ENCODE results near the gene IL10. TPM values are rescaled to one million over a fixed set of nuclear protein-coding genes. Genes with fewer than 3 reads are reported as not detected.

The IL10 gene
- total and polyA plus RNA-seq, 8 donors: 0.05 to 0.81 (median 0.24) TPM; not detected in 1

DNA sequence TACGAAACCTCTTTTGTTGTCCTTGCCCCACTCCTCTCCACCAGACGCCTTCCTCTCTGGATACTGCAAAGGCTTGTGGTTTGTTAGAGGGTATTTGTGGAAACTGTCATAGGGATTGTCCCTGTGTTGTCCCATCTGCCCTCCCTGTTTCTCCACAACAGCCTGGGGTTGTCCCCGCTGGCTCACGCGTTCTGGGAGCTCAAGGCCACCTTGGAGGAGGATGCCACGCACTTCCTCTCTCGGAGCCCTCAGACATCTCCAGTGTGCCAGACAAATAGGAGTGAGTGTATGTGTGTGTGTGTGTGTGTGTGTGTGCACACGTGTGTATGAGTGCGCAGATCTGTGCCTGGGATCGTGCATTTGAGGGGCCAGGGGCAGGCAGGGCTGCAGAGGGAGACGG is 39.3 kb downstream of the IL10 start:
- DNase-seq (no peak), FAIRE-seq (no peak), ATAC-seq (no peak)
- no peaks in the 10 kb centered on the region for H3K27me3 ChIP-seq
- H3K4me3 ChIP-seq: no peak overlapping the region
- TF ChIP-seq CTCF (IDR thresholded peaks at IDR 0.05): no peak
- WGBS, 2 donors: 86 to 87% methylated on average over 11 of the region's 11 CpGs
- no peaks in the 10 kb centered on the region for H3K9me3 ChIP-seq
- peaks cover 5 to 37% (median 37%) of the 10 kb centered on the region in 3 donors for H3K36me3 ChIP-seq
- H3K27ac ChIP-seq: no peak overlapping the region
- H3K4me1 ChIP-seq: peaks cover 0 to 5% (median 0%) of the 10 kb centered on the region in 3 donors
- intact Hi-C loops (cut with DNase I): loop anchor here in 2 of 3 donors (10.0 kb wide), 1 partner anchor 252 kb away; no protein-coding TSS in a partner anchor

GRCh38 chr1:206732508-206732907 is 39.8 kb downstream of the IL10 start:
- FAIRE-seq (no peak), DNase-seq (no peak), ATAC-seq (no peak)
- no peak for TF ChIP-seq CTCF (IDR thresholded peaks at IDR 0.05)
- no peak overlapping the region for H3K4me3 ChIP-seq
- H3K4me1 ChIP-seq: peaks cover 0 to under 1% (median 0%) of the 10 kb centered on the region in 3 donors
- 86 to 89% methylated on average over 11 of the region's 11 CpGs for WGBS, 2 donors
- H3K27me3 ChIP-seq: no peaks in the 10 kb centered on the region
- H3K9me3 ChIP-seq: no peaks in the 10 kb centered on the region
- H3K36me3 ChIP-seq: peaks cover 5 to 37% (median 37%) of the 10 kb centered on the region in 3 donors
- no peak overlapping the region for H3K27ac ChIP-seq
- intact Hi-C loops (cut with DNase I): loop anchor here in 2 of 3 donors (10.0 kb wide), 1 partner anchor 252 kb away; no protein-coding TSS in a partner anchor

GRCh38 chr1:206729507-206729906 is 42.8 kb downstream of the IL10 start:
- H3K27ac ChIP-seq: no peak overlapping the region
- H3K4me1 ChIP-seq: peaks cover 0 to 23% (median 5%) of the 10 kb centered on the region in 3 donors
- 92 to 94% methylated on average over 3 of the region's 3 CpGs for WGBS, 2 donors
- H3K36me3 ChIP-seq: peaks cover 5 to 37% (median 37%) of the 10 kb centered on the region in 3 donors
- DNase-seq (no peak), FAIRE-seq (no peak), ATAC-seq (no peak)
- no peak overlapping the region for H3K4me3 ChIP-seq
- no peak for TF ChIP-seq CTCF (IDR thresholded peaks at IDR 0.05)
- intact Hi-C loops (cut with DNase I): loop anchor here in 1 of 3 donors (5.0 kb wide), 1 partner anchor 183 kb away; no protein-coding TSS in a partner anchor
- H3K9me3 ChIP-seq: no peaks in the 10 kb centered on the region
- H3K27me3 ChIP-seq: no peaks in the 10 kb centered on the region

DNA sequence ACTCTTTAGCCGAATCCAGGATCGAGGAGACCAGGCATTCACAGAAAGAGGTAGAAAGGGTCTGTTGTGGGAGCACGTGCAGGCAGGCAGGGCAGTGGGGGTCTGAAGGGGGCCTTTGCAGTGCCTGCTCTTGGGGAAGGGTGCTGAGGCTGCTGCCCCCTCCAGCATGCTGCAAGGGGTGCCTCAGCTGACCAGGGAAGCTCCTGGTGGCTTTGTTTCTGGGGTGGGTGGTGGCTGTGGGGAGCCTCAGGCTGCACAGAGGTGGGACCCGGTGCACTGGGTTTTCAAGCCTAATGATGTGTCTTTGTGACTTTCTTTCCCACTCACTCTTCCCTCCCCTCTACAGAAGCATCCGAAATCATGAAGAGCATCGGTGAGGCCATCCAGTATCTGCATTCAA is 43.2 kb downstream of the IL10 start:
- DNase-seq (no peak), FAIRE-seq (no peak), ATAC-seq (no peak)
- no peak overlapping the region for H3K27ac ChIP-seq
- H3K4me1 ChIP-seq: peaks cover 3 to 28% (median 9%) of the 10 kb centered on the region in 3 donors
- no peaks in the 10 kb centered on the region for H3K9me3 ChIP-seq
- no peaks in the 10 kb centered on the region for H3K27me3 ChIP-seq
- H3K36me3 ChIP-seq: peaks cover 5 to 37% (median 37%) of the 10 kb centered on the region in 3 donors
- intact Hi-C loops (cut with DNase I): loop anchor here in 1 of 3 donors (5.0 kb wide), 1 partner anchor 183 kb away; no protein-coding TSS in a partner anchor
- H3K4me3 ChIP-seq: no peak overlapping the region
- WGBS, 2 donors: 87 to 96% methylated on average over 6 of the region's 6 CpGs
- no peak for TF ChIP-seq CTCF (IDR thresholded peaks at IDR 0.05)

DNA sequence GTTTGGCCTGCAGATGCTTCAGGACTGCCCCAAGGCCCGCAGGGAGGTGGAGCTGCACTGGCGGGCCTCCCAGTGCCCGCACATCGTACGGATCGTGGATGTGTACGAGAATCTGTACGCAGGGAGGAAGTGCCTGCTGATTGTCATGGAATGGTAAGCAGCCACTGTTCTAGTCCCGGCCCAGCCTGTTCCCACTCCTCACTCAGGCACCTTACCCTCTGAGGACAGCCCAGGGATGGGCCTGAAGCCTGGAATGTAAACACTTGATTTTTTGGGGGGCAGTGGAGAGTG is 43.7 kb downstream of the IL10 start:
- Histone ChIP-seq H3K27ac (no peak overlapping the region), H3K9me3 (no peaks in the 10 kb centered on the region), H3K4me1 (peaks cover 7 to 31% (median 12%) of the 10 kb centered on the region in 3 donors), H3K4me3 (no peak overlapping the region), H3K36me3 (peaks cover 5 to 37% (median 37%) of the 10 kb centered on the region in 3 donors), H3K27me3 (no peaks in the 10 kb centered on the region)
- FAIRE-seq: no peak
- TF ChIP-seq CTCF (IDR thresholded peaks at IDR 0.05): no peak
- no peak for ATAC-seq
- intact Hi-C loops (cut with DNase I): loop anchor here in 1 of 3 donors (5.0 kb wide), 1 partner anchor 184 kb away; no protein-coding TSS in a partner anchor
- WGBS, 2 donors: 85 to 94% methylated on average over 6 to 9 of the region's 9 CpGs
- DNase-seq: no peak
